ENCODE results near the gene RNASE13.

The RNASE13 gene

GRCh38 chr14:21063479-21063878 lies 28.9 kb upstream of the RNASE13 start:
- TF ChIP-seq, protein P1, sequence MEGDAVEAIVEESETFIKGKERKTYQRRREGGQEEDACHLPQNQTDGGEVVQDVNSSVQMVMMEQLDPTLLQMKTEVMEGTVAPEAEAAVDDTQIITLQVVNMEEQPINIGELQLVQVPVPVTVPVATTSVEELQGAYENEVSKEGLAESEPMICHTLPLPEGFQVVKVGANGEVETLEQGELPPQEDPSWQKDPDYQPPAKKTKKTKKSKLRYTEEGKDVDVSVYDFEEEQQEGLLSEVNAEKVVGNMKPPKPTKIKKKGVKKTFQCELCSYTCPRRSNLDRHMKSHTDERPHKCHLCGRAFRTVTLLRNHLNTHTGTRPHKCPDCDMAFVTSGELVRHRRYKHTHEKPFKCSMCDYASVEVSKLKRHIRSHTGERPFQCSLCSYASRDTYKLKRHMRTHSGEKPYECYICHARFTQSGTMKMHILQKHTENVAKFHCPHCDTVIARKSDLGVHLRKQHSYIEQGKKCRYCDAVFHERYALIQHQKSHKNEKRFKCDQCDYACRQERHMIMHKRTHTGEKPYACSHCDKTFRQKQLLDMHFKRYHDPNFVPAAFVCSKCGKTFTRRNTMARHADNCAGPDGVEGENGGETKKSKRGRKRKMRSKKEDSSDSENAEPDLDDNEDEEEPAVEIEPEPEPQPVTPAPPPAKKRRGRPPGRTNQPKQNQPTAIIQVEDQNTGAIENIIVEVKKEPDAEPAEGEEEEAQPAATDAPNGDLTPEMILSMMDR (IDR thresholded peaks at IDR 0.05; ENCODE audit: insufficient read depth, low read depth, low read length, missing control alignments), result no peak
- no peak overlapping the region for H3K4me3 ChIP-seq (ENCODE audit: low read length)
- no peak for DNase-seq (ENCODE audit: low read depth)

DNA sequence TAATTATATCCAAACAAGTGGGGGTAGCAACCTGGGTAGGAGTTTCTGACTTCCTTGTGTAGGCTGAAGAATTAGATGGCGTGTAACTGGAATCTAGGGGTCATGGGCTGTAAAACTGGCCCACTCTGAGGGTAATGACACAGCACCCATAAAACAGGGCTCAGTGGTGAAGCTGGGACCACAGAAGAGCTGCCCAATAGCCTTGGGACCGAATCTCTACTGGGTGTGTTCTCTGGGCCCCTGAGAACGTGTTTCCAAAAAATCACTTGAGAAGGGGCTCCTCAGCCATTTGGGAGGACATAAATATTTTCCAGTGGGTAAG lies 26.7 kb upstream of the RNASE13 start:
- H3K4me3 ChIP-seq (ENCODE audit: low read length), result no peak overlapping the region
- DNase-seq (ENCODE audit: low read depth), result no peak
- TF ChIP-seq, protein P1 (IDR thresholded peaks at IDR 0.05; ENCODE audit: insufficient read depth, low read depth, low read length, missing control alignments), result no peak

GRCh38 chr14:21060614-21061346 lies 26.2 kb upstream of the RNASE13 start:
- H3K4me3 ChIP-seq (ENCODE audit: low read length), result no peak overlapping the region
- no peak for DNase-seq (ENCODE audit: low read depth)
- TF ChIP-seq, protein P1 (IDR thresholded peaks at IDR 0.05; ENCODE audit: insufficient read depth, low read depth, low read length, missing control alignments), result no peak

DNA sequence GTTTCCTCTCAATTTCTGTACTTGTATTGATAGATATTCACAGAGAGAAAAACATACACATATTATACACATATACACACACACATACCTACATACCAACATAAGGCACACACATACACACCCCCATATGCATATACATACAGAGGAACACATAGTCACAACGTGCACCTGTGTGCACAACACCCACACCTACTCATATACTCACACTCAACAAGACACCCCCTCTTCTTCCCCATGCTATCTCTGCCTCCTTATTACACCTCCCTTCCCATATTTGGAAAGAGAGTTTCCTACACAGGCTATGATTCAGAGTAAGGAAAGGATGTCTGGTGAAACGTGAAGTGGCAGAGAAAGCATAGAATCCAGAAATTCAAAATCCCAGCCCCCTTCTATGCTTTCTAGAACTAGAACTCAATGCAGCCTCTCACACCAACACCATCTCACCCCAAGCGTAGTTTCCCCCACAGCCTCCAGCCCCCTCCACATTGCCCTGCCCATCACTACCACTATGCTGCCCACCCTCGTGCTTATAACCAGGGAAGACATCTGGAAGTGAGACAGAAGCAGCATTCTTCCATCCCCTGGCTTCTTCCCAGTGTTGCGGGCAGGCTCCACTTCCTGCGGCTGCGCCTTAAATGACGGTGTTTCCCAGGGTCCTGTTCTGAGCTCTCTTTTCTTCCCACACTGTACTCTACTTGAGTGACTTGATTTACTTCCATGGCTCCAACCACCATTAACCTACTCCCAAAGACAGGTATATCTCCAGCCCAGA lies 25.4 kb upstream of the RNASE13 start:
- no peak for DNase-seq (ENCODE audit: low read depth)
- no peak overlapping the region for H3K4me3 ChIP-seq (ENCODE audit: low read length)
- TF ChIP-seq, protein P1 (IDR thresholded peaks at IDR 0.05; ENCODE audit: insufficient read depth, low read depth, low read length, missing control alignments), result no peak

GRCh38 chr14:21058903-21059302 lies 24.3 kb upstream of the RNASE13 start:
- H3K4me3 ChIP-seq (ENCODE audit: low read length), result no peak overlapping the region
- TF ChIP-seq, protein P1 (IDR thresholded peaks at IDR 0.05; ENCODE audit: insufficient read depth, low read depth, low read length, missing control alignments), result no peak
- DNase-seq (ENCODE audit: low read depth), result no peak

DNA sequence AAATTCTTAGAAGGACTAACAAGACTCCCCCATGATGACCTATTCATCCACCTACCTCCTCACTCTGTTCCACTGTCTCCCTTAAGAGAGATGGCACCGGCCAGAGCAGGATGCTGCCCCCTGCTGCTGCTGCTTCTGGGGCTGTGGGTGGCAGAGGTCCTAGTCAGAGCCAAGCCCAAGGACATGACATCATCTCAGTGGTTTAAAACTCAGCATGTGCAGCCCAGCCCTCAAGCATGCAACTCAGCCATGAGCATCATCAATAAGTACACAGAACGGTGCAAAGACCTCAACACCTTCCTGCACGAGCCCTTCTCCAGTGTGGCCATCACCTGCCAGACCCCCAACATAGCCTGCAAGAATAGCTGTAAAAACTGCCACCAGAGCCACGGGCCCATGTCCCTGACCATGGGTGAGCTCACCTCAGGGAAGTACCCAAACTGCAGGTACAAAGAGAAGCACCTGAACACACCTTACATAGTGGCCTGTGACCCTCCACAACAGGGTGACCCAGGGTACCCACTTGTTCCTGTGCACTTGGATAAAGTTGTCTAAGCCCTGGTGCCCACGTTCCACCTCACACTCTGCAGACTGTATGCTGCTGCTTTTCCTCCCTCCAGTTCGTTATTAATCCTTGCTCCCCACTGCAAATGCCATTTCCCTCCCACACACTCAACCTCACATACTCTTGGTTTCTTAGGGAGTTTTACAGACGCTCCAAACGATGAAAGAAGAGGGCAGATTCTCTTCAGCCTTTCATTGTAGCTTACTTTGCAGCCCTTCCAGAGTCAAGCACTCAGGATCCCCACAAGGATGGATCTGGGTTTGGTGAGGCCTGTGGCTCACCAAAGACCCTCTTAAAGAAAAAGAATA lies 23.4 kb upstream of the RNASE13 start, which contains the start of gene RNASE8:
RNASE8 (plus strand) TSS at position 20 of the 873 bp plus-strand sequence; CDS start at position 91, 71 bp downstream.
- DNase-seq (ENCODE audit: low read depth), result peak; percentile 50
- TF ChIP-seq, protein P1 (IDR thresholded peaks at IDR 0.05; ENCODE audit: insufficient read depth, low read depth, low read length, missing control alignments), result no peak

More for the DNA sequence above, 23.4 kb upstream of the RNASE13 start, which contains the start of gene RNASE8:
- no peak within 1 kb of the TSS for H3K4me3 ChIP-seq (ENCODE audit: low read length)
